Astrocyte (in vitro differentiated cells and primary cell): Measurements from ENCODE around the gene MYBL2. TPM values are rescaled to one million over a fixed set of nuclear protein-coding genes. Genes with fewer than 3 reads are reported as not detected.

ENCODE experiments used
- DNase-seq: peaks from one replicate; pipeline ENCODE4 v3.0.0-alpha.2; 2010; ENCODE audit warnings: low read depth
- FAIRE-seq: peaks from 2 replicates; lab custom pipeline; 2011; peaks lifted over from hg19 to GRCh38; lab: Jason Lieb, UNC
- H2AFZ ChIP-seq: 2 replicates; pipeline ENCODE4 v1.6.0; 2012; ENCODE audit warnings: low read depth, low read length, inconsistent platforms
- H3K27ac ChIP-seq: 2 replicates; pipeline ENCODE4 v1.5.1; 2011; ENCODE audit warnings: low read depth, low read length, inconsistent platforms
- H3K27me3 ChIP-seq: 2 replicates; pipeline ENCODE4 v1.6.0; 2011; ENCODE audit warnings: low read length, inconsistent platforms; ENCODE audit not compliant: insufficient read depth
- H3K36me3 ChIP-seq: 2 replicates; pipeline ENCODE4 v1.5.1; 2011; ENCODE audit warnings: low read length, inconsistent platforms; ENCODE audit not compliant: insufficient read depth
- H3K4me1 ChIP-seq: 2 replicates; pipeline ENCODE4 v1.5.1; 2011; ENCODE audit warnings: low read length, inconsistent platforms; ENCODE audit not compliant: insufficient read depth
- H3K4me2 ChIP-seq: 2 replicates; pipeline ENCODE4 v1.6.0; 2012; ENCODE audit warnings: low read length, inconsistent platforms
- H3K4me3 ChIP-seq: 2 replicates; pipeline ENCODE4 v1.5.1; 2011; ENCODE audit warnings: low read depth, mild to moderate bottlenecking, low read length, inconsistent platforms; ENCODE audit not compliant: insufficient read depth
- H3K79me2 ChIP-seq: 2 replicates; pipeline ENCODE4 v1.6.0; 2012; ENCODE audit warnings: mild to moderate bottlenecking, low read length, inconsistent platforms; ENCODE audit not compliant: insufficient read depth
- H3K9ac ChIP-seq: 2 replicates; pipeline ENCODE4 v1.6.0; 2012; ENCODE audit warnings: mild to moderate bottlenecking, low read length, inconsistent platforms
- H3K9me3 ChIP-seq: 2 replicates; pipeline ENCODE4 v1.5.1; 2012; ENCODE audit warnings: low read depth, mild to moderate bottlenecking, low read length, inconsistent platforms; ENCODE audit not compliant: insufficient read depth
- H4K20me1 ChIP-seq: 2 replicates; pipeline ENCODE4 v1.6.0; 2012; ENCODE audit warnings: low read length, inconsistent platforms; ENCODE audit not compliant: insufficient read depth
- H3K27ac Mint-ChIP-seq: one replicate; pipeline ENCODE4 v1.8.0; 2021; ENCODE audit warnings: mild to moderate bottlenecking, mixed read lengths; ENCODE audit not compliant: unreplicated experiment
- H3K27me3 Mint-ChIP-seq: one replicate; pipeline ENCODE4 v1.8.0; 2021; ENCODE audit warnings: low read depth, mixed read lengths; ENCODE audit not compliant: unreplicated experiment
- H3K36me3 Mint-ChIP-seq: one replicate; pipeline ENCODE4 v1.8.0; 2021; ENCODE audit warnings: low read depth, mixed read lengths; ENCODE audit not compliant: unreplicated experiment
- H3K4me1 Mint-ChIP-seq: one replicate; pipeline ENCODE4 v1.8.0; 2021; ENCODE audit warnings: low read depth, mixed read lengths; ENCODE audit not compliant: unreplicated experiment
- H3K4me3 Mint-ChIP-seq: one replicate; pipeline ENCODE4 v1.8.0; 2021; ENCODE audit warnings: mild to moderate bottlenecking, moderate library complexity, mixed read lengths; ENCODE audit not compliant: unreplicated experiment
- H3K9me3 Mint-ChIP-seq: one replicate; pipeline ENCODE4 v1.8.0; 2021; ENCODE audit warnings: mild to moderate bottlenecking, mixed read lengths; ENCODE audit not compliant: unreplicated experiment
- CTCF ChIP-seq: IDR thresholded peaks from 2 replicates; pipeline ENCODE4 v1.5.1; 2011; ENCODE audit warnings: low read depth, mild to moderate bottlenecking, inconsistent platforms, low read length, moderate library complexity; ENCODE audit not compliant: insufficient read depth
- EZH2 ChIP-seq: IDR thresholded peaks from 2 replicates; pipeline ENCODE4 v1.6.1; 2012; ENCODE audit warnings: mild to moderate bottlenecking, low read length, inconsistent platforms; ENCODE audit not compliant: insufficient read depth
- total RNA-seq: library from RNA; stranded (reverse); gene quantifications from 2 replicates; pipeline ENCODE4 v1.2.1, GENCODE V29; 2021

The MYBL2 gene
- total RNA-seq, 1 donor from 2014 or later: 6.2 TPM

DNA sequence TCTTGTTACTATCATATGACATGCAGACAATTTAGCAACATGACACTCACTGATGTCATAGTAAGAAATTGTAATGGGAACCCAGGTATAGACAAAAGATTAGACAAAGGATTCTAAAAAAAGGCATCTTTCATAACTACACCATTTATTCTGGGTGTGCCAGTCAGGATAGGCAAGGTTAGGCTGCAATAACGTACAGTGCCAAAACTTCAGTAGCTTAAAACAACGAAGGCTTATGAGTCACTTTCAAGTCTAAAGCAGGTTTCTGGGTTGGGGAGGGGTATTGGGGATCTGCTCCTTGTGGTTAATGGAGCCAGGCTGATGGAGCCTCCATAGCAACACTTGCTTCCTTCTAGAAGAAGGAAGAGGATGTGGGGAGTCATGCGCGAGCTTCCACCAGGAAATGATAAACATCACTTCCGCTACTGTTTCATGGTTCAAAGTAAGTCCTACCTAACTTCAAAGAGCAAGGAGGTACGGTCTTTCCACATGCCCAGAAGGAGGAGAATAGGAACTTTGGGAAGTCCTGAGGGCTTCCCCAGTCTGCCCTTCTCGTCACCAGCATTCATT is 61.9 kb downstream of the MYBL2 start:
- peaks cover 17% of the 10 kb centered on the region for H3K27me3 Mint-ChIP-seq
- H4K20me1 ChIP-seq: no peaks in the 10 kb centered on the region
- H3K4me1 Mint-ChIP-seq: no peaks in the 10 kb centered on the region
- no peaks in the 10 kb centered on the region for H3K9me3 ChIP-seq
- H3K27ac ChIP-seq: no peak overlapping the region
- FAIRE-seq: no peak
- H3K4me3 Mint-ChIP-seq: no peak overlapping the region
- H3K4me1 ChIP-seq: peaks cover 5% of the 10 kb centered on the region
- H3K27me3 ChIP-seq: no peaks in the 10 kb centered on the region
- no peak overlapping the region for H3K27ac Mint-ChIP-seq
- no peak overlapping the region for H3K4me2 ChIP-seq
- no peaks in the 10 kb centered on the region for H3K36me3 Mint-ChIP-seq
- no peak for DNase-seq
- H3K9me3 Mint-ChIP-seq: peaks cover 2% of the 10 kb centered on the region
- H3K4me3 ChIP-seq: no peak overlapping the region
- no peaks in the 10 kb centered on the region for H3K79me2 ChIP-seq
- H2AFZ ChIP-seq: no peak overlapping the region
- H3K36me3 ChIP-seq: no peaks in the 10 kb centered on the region
- TF ChIP-seq CTCF (no peak), EZH2 (no peak)
- H3K9ac ChIP-seq: no peak overlapping the region

DNA sequence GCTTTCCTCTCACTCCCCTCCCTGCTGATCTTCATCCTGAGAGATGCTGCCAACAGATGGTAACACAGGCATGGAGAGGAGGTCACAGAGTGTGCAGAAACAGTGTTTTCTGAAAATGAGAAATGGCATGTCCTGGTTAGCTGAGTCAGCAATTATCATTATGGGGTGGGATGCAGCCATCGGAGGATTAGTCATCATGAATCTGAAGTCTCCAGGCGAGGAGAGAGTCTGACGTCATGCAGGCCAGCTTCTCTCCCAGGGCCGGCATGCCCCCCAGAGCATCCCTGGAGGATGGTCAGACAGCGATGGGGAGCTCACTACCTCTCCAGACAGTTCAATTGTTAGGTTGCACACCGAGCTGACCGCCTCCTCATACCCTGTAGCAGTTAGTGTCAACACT is 64.6 kb downstream of the MYBL2 start:
- Mint-ChIP-seq H3K4me3 (no peak overlapping the region), H3K27me3 (peaks cover 16% of the 10 kb centered on the region), H3K36me3 (no peaks in the 10 kb centered on the region), H3K4me1 (no peaks in the 10 kb centered on the region), H3K9me3 (peaks cover 2% of the 10 kb centered on the region), H3K27ac (no peak overlapping the region)
- H3K36me3 ChIP-seq: no peaks in the 10 kb centered on the region
- peaks cover 5% of the 10 kb centered on the region for H3K4me1 ChIP-seq
- H3K9me3 ChIP-seq: no peaks in the 10 kb centered on the region
- no peak overlapping the region for H3K4me3 ChIP-seq
- H4K20me1 ChIP-seq: no peaks in the 10 kb centered on the region
- DNase-seq (peak; percentile 76), FAIRE-seq (no peak)
- H3K9ac ChIP-seq: no peak overlapping the region
- peak overlapping the region; percentile 18 for H3K4me2 ChIP-seq
- TF ChIP-seq EZH2: no peak
- no peak for TF ChIP-seq CTCF
- H3K79me2 ChIP-seq: no peaks in the 10 kb centered on the region
- H3K27me3 ChIP-seq: no peaks in the 10 kb centered on the region
- no peak overlapping the region for H2AFZ ChIP-seq
- no peak overlapping the region for H3K27ac ChIP-seq

- H3K4me1 Mint-ChIP-seq: no peaks in the 10 kb centered on the region
- Histone ChIP-seq H3K4me1 (peaks cover 5% of the 10 kb centered on the region), H3K9ac (no peak overlapping the region), H2AFZ (no peak overlapping the region), H4K20me1 (no peaks in the 10 kb centered on the region), H3K27ac (no peak overlapping the region), H3K79me2 (no peaks in the 10 kb centered on the region), H3K36me3 (no peaks in the 10 kb centered on the region), H3K27me3 (no peaks in the 10 kb centered on the region), H3K4me3 (no peak overlapping the region), H3K9me3 (no peaks in the 10 kb centered on the region), H3K4me2 (no peak overlapping the region)
- H3K4me3 Mint-ChIP-seq: no peak overlapping the region
- TF ChIP-seq EZH2 (no peak), CTCF (no peak)
- FAIRE-seq: no peak
- no peaks in the 10 kb centered on the region for H3K36me3 Mint-ChIP-seq
- DNase-seq: no peak
- H3K9me3 Mint-ChIP-seq: peaks cover 2% of the 10 kb centered on the region
- peaks cover 17% of the 10 kb centered on the region for H3K27me3 Mint-ChIP-seq
- H3K27ac Mint-ChIP-seq: no peak overlapping the region
These were observed 65.0 kb downstream of the MYBL2 start for GRCh38 chr20:43731927-43732326.
